ENCODE measurements around the gene STXBP4. TPM values are rescaled to one million over a fixed set of nuclear protein-coding genes. Genes with fewer than 3 reads are reported as not detected.

STXBP4 gene
- total RNA-seq, 1 experiment from 2014 or later, result 16.8 TPM

GRCh38 chr17:55200904-55201303 is 232.3 kb downstream of the STXBP4 start:
- no TSS peak for BruUV-seq (replicated peaks)

DNA sequence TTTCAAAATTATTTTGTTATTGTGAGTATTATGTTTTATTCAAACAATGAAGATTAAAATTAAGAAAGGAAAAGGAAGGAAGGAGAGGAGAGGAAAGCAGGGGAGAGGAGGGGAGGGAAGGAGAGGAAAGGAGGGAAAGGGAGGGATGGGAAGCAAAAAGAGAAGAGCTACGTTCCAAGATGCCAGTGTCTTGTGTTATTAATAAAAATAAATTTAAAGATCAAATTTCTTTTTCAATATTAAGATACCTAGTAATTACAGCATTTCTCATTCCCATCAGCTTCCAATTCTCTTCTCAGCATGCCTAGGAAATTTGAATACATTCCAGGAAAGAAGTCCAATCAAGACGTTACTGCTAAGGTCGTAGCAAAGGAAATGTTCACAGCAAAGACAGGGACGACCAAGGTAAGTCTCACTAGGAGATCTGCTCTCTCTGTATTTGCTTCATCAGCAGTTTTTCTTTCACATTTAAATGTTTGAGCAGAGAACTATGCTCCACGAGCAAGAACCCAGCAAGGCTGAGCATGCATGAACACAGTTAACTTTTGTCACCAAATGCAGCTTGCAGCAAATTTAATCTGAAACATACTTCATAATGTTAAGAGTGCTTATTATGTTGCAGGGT is 232.9 kb downstream of the STXBP4 start:
- ChIA-PET CTCF (no interaction called here), POLR2A (no interaction called here)
- Mint-ChIP-seq H3K9me3 (ENCODE audit: unreplicated experiment) (peaks cover 6% of the 10 kb centered on the region), H3K27me3 (ENCODE audit: insufficient read depth, unreplicated experiment) (peaks cover 6% of the 10 kb centered on the region), H3K4me1 (ENCODE audit: low read depth, unreplicated experiment) (no peaks in the 10 kb centered on the region), H3K4me3 (ENCODE audit: unreplicated experiment) (no peak overlapping the region), H3K27ac (ENCODE audit: unreplicated experiment) (no peak overlapping the region), H3K36me3 (ENCODE audit: insufficient read depth, unreplicated experiment) (no peaks in the 10 kb centered on the region)
- Histone ChIP-seq H3K27me3 (replicated peaks; ENCODE audit: control insufficient read depth, insufficient read depth, low read length) (no peaks in the 10 kb centered on the region), H3K9me3 (peaks cover 5% of the 10 kb centered on the region; the same call in 1 of the 2 replicates), H3K36me3 (ENCODE audit: control insufficient read depth, insufficient read depth, low read length) (no peaks in the 10 kb centered on the region), H3K4me1 (no peaks in the 10 kb centered on the region), H3K4me3 (ENCODE audit: low read depth, low read length) (no peak overlapping the region)
- no TSS peak for BruUV-seq (replicated peaks)
- intact Hi-C loops (cut with micrococcal nuclease; ENCODE audit: unreplicated experiment), result no loop called here
- DNase-seq, result no peak
- no peak for TF ChIP-seq CTCF (IDR thresholded peaks at IDR 0.05; ENCODE audit: insufficient read depth in 1 of 2, low read depth in 1 of 2, low read length in 1 of 2, severe bottlenecking in 1 of 2, unreplicated experiment in 1 of 2)

More at GRCh38 chr17:55200904-55201303, 232.3 kb downstream of the STXBP4 start:
- intact Hi-C loops (cut with micrococcal nuclease; ENCODE audit: unreplicated experiment), result no loop called here
- Mint-ChIP-seq H3K9me3 (ENCODE audit: unreplicated experiment) (peaks cover 6% of the 10 kb centered on the region), H3K4me3 (ENCODE audit: unreplicated experiment) (no peak overlapping the region), H3K27me3 (ENCODE audit: insufficient read depth, unreplicated experiment) (peaks cover 6% of the 10 kb centered on the region), H3K36me3 (ENCODE audit: insufficient read depth, unreplicated experiment) (no peaks in the 10 kb centered on the region), H3K4me1 (ENCODE audit: low read depth, unreplicated experiment) (no peaks in the 10 kb centered on the region), H3K27ac (ENCODE audit: unreplicated experiment) (no peak overlapping the region)
- peaks cover 5% of the 10 kb centered on the region; the same call in 1 of the 2 replicates for H3K9me3 ChIP-seq
- POLR2A ChIA-PET, result no interaction called here
- H3K4me1 ChIP-seq, result no peaks in the 10 kb centered on the region
- H3K27me3 ChIP-seq (replicated peaks; ENCODE audit: control insufficient read depth, insufficient read depth, low read length), result no peaks in the 10 kb centered on the region
- H3K36me3 ChIP-seq (ENCODE audit: control insufficient read depth, insufficient read depth, low read length), result no peaks in the 10 kb centered on the region
- CTCF ChIA-PET, result no interaction called here
- H3K4me3 ChIP-seq (ENCODE audit: low read depth, low read length), result no peak overlapping the region
- no peak for TF ChIP-seq CTCF (IDR thresholded peaks at IDR 0.05; ENCODE audit: insufficient read depth in 1 of 2, low read depth in 1 of 2, low read length in 1 of 2, severe bottlenecking in 1 of 2, unreplicated experiment in 1 of 2)
- DNase-seq, result no peak

DNA sequence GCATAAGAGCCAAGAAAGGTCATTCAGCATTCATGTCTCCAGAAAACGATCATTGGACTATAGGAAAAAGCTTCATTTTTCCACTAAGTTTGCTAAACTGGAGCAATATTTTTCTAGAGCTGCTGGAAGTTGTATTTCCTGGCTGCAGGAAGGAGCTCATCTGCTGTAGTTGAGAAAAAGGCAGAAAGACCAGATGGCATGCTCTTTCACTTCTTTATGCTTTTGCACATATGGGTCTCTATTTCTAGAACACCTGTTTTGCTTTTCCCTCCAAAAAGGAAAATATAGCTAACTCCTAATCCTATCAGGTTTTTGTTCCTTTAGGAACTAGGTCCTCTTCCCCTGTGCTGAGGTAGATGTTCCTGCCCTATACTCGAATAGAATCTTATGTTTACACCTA is 234.3 kb downstream of the STXBP4 start:
- Mint-ChIP-seq H3K36me3 (ENCODE audit: insufficient read depth, unreplicated experiment) (no peaks in the 10 kb centered on the region), H3K9me3 (ENCODE audit: unreplicated experiment) (peaks cover 6% of the 10 kb centered on the region), H3K4me1 (ENCODE audit: low read depth, unreplicated experiment) (no peaks in the 10 kb centered on the region), H3K27ac (ENCODE audit: unreplicated experiment) (no peak overlapping the region), H3K27me3 (ENCODE audit: insufficient read depth, unreplicated experiment) (peaks cover 4% of the 10 kb centered on the region), H3K4me3 (ENCODE audit: unreplicated experiment) (no peak overlapping the region)
- no peaks in the 10 kb centered on the region for H3K4me1 ChIP-seq
- TF ChIP-seq CTCF (IDR thresholded peaks at IDR 0.05; ENCODE audit: insufficient read depth in 1 of 2, low read depth in 1 of 2, low read length in 1 of 2, severe bottlenecking in 1 of 2, unreplicated experiment in 1 of 2), result no peak
- intact Hi-C loops (cut with micrococcal nuclease; ENCODE audit: unreplicated experiment), result no loop called here
- BruUV-seq (replicated peaks), result no TSS peak
- H3K36me3 ChIP-seq (ENCODE audit: control insufficient read depth, insufficient read depth, low read length), result no peaks in the 10 kb centered on the region
- ChIA-PET CTCF (interaction anchor here (0.6 kb wide), 1 partner anchor 33 kb away, joined by 5 read pairs; no protein-coding TSS in a partner anchor), POLR2A (no interaction called here)
- DNase-seq, result no peak
- peaks cover 5% of the 10 kb centered on the region; the same call in 1 of the 2 replicates for H3K9me3 ChIP-seq
- no peak overlapping the region for H3K4me3 ChIP-seq (ENCODE audit: low read depth, low read length)
- no peaks in the 10 kb centered on the region for H3K27me3 ChIP-seq (replicated peaks; ENCODE audit: control insufficient read depth, insufficient read depth, low read length)

All from Caco-2 (cell line).